HG03280 (cell line): Measurements from ENCODE around the gene PPP1R1C.

ENCODE experiments used
- ATAC-seq: cut with Tn5 transposase; IDR thresholded peaks from one replicate; pipeline ENCODE4 v1.9.1; 2021; ENCODE audit warnings: mild to moderate bottlenecking, moderate library complexity; ENCODE audit not compliant: unreplicated experiment

PPP1R1C gene

DNA sequence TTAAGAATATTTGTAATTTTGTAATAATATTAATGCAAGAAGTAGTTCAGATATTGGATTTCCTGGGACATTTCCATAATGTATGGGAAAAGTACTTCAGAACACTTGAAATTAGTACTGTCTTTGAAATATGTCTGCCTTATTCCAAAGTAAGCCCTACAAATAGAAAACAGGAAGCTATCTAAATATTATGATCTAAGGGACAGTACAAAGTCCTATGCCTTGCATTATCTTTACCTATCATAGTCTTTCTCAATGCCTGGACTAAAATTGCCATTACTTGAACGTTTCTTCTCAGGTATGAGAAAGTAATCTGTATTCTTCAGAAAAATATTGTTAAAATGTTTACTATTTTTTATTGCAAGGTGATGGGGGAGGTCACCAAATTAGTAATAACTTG, 113.0 kb downstream of the PPP1R1C start:
- ATAC-seq: no peak

DNA sequence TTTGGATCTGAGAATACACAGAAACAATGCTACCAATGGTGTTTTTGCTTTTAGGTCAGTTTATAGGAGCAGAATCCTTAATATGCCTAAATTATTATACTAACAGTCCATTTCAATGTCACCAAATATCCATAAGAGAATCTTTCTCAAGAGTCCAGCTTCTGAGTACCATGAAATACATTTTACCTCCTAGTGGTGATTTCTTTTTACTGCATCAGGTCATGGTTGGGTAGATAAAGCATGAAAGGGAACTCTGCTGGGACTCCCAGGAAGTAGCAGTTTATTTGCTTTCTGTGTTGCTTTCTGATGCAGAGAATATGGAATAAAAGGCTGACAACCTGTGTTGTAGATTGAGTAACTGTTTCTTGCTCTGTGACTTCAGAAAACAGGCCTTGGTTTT, 115.6 kb downstream of the PPP1R1C start:
- peak; percentile 77 for ATAC-seq

DNA sequence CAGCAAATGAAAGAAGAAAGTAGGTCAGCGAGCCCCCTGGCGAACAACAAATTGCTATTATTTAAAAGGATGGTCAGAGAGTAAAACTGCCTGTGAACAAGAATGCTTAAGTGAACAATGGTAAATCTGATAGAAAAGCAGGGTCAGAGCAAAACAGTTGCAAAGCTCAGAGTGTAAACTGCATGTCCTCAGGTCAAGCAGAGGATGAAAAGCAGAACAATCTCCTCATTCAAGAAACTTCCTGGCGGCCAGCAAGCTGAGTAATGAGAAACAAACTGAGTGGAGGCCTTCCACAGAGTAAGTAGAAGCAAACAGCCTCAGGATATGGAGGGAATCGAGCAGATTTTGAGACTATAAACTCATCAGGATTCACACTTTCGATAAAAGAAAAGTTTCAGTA, 117.9 kb downstream of the PPP1R1C start:
- ATAC-seq: no peak

DNA sequence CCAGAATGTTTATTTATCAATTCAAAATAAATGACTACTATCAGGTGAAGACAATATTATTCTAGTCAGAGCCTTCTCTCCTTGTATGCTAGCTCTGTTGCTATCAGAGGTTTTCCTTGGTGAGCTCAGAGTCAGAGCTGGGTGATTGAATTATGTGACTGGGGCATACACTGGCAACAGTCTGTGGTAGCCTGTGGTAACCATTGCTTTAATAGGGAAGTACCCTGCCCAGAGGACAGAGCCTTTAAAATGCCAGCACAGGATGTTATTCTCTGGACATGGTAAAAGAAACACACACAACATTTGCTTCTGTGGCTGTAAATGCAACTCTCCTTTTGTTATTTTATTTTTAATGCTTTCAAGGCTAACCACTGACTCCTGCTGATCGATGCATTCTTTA, 124.7 kb downstream of the PPP1R1C start:
- ATAC-seq: no peak

DNA sequence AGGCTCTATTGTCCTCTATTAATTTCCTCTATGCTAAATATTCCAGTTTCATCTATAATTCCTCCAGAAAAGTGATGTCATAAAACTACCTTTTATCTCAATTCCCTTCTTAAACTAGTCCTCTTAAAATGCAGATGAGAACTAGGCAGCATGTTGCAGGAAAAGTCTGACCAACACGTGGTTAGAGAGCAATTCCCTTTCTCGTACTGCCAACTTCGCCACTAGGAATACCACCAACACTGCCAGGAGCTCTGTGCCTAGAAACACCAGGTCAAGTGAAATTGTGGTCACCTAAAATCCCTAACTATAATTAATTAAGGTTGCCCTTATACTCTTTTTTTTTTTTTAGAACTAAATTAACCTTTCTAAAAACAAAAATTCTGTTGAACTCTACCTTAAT, 127.7 kb downstream of the PPP1R1C start:
- no peak for ATAC-seq

DNA sequence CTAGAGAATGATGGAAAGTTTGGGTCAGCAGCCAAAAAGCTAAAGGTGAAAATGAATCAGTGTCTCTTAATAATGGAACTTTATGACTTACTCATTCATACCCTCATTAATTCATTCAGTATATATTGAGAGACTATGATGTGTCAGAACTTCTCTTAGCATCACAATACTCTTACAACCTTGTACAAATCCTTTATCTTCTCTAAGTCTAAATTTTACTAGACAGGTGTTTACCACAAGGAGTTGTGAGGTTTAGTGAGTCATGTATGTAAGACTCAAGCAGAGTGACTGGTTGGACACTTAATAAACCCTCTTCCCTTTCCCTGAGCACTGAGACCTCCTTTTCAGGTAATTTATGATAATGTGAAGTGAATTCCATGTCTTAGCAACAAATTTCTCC, 129.6 kb downstream of the PPP1R1C start:
- ATAC-seq: no peak

DNA sequence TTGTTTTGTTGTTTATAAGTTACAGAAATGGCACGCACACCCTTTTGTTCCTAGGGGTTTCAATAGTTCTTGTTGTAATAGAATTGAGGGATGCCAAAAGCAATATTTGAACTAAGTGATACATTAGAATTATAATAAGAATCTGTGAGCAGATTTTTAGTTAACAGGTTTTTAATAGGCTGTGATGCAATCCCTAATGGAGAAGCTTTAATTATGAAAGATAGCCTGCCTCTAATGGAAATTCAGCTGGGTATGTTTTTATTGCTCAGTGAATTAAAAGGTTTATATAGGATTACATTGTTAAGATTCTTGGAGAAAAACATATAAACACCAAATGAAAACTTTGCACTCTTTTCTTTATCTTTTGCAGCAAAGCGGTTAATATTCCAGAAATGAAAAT, 131.1 kb downstream of the PPP1R1C start:
- ATAC-seq: no peak

DNA sequence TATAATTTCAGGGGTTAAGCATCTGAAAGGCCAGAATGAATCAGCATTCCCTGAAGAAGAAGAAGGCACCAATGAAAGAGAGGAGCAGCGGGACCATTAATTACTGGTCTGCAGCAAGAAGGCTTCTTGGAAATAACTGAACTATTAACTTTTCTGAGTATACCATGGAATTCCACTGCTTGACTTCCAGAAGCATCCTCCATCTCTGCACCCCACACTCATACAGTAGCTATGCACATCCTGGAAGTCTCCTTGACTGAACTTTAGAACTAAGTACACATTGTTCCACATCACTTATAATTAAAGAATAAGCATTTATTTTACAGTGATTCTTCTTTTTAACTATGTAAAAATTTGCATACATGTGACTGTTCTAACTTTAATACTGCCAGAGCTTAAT, 131.5 kb downstream of the PPP1R1C start:
- no peak for ATAC-seq

DNA sequence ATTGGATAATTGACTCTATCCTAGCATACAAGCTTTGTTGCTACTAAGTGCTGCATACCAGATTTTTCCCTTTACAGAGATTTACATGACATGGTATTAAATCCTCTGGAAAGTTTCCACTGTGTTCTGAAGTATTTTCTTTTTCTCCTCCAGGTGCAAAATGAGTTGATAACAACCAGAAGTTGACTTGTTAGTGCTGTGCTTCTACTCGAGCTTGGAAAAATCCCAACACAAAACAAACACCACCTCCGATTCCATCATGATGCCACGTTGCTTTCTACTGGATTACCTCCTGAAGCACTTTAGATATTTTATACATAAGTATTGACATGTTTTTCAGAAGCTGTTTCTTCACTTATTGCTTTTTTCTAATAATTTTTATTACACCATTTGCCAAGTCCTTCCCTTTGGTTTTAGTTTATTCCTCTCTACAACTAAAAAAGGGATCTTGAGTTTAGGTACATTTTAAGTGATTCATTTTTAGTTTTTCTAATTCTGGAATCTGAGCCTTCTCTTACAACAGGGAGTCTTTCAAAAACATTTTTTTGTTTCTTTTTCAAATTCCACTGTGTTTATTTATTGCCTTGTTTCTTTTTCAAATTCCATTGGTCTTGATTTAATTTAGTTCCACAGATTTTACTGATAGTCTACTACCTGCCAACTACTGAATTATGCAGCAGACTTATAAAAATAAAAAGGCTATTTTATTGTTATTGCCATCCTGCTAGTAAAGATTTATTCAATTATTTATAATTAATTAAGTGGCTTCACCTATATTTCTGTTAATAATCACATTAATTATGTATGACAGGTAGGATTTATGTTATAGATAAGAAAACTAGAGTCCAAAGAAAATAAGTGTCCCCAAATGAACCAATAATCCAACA, 143.4 kb downstream of the PPP1R1C start:
- ATAC-seq: no peak

DNA sequence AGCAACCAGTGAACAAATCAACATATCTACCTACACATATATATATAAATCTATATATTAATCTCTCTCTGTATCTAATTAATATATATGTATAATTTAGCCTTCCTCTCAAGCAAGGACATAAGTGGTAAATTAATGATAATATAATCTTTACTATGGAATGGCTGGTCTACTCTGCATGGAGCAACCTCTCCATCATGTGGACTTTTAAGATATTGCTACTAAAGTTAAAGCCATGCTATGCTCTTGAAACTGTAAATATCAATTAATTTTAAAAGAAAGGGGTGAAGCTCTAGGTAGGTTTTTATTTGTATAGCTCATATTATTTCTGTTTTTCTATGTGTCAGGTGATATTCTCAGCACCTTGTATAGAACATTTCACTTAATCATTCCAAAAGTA, 147.0 kb downstream of the PPP1R1C start:
- no peak for ATAC-seq

DNA sequence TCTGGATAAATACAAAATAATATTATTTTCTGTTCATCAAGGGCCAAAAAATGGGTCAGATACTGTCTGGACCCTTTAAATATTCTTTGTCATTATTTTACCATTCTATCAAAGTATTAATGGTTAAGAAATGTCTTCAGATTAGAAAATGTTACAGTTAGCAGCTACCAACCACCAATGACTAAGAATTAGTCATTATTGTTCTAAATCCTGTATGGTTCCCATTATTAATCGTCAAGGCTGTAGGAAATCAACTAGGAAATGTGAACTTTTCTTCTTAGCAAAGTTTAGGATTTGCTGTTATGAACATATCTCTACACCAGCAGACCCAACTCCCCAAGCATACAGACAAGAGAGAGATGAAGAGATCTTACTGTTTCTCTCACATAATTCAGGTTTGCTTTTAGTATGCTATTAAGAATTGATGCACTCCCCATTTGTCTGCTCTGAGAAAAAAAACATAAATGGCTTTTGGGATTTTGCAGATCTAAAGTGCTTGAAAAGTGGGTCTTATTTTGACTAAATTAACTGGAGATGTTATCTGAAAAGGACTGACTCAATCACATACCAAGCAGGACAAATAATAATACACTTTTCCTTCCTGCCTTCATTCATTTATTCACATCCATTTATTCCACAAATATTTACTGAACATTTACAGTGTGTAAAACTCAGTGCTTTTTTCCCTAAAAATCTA, 147.7 kb downstream of the PPP1R1C start:
- no peak for ATAC-seq

DNA sequence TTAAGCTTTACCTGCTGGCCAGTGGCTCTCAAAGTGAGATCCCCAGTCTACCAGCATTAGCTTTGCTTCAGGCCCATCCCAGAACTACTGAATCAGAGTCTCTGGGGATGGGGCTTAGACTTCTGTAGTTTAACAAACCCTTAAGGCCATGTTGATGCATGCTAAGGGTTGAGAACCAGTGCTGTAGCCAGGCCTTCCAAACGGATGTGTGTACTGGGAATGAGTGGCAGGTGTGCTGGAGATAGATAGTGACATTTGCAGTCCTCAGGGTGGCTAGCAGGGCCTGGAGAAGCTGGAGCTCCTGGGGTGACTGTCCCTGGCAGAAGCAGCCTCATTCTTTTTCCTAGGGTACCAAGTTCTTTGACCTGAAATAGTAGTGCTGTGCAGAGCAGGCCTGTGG, 148.5 kb downstream of the PPP1R1C start:
- no peak for ATAC-seq

DNA sequence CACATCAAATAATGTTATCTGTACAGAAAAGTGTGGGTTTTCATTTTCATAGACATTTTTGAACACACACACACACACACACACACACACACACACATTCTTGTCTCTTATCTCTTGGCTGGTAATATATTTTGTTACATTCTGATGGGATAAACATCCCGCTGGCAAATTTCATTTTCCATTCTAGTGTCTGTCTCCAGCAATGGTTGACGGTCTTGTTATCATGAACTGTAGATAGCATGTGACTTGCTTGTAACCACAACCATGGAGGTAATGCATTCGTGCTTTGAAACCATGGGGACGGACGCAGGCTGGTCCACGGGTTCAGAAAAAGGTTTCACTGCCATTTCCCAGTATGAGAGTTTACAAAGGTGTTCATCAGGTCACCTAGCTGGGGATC, 156.4 kb downstream of the PPP1R1C start:
- no peak for ATAC-seq

DNA sequence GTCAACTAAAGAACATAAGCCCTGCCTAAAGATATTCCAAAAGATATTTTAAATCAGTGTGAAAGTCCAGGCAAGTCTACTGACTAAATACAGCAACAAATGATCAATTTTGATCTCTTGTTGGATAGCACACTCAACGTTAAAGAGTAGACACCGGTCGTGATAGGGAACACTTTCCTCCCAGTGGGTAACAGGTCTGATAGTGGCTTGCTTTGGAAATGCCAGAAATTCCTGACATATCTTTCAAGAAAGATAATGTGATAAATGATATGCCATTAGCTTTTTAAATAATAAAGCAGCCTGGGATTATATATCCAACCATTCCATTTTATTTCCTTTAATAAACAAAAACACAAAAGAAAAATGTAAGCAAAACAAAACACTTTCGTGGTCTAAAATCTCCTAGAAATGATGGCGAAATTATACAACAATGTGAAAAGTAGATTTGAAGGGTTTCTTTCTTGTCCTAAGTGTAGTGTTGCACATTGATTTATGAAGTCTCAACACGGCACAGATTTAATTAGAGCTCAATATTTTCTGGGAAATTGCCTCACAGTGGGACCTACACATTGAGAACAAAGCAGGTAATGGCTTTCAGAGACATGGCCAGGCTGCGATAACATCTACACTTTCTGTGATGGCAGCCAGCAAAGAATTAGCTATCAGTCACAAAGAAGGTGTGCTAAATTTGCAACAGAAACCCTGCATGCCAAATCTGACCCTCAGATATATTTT, 158.6 kb downstream of the PPP1R1C start:
- ATAC-seq: no peak

DNA sequence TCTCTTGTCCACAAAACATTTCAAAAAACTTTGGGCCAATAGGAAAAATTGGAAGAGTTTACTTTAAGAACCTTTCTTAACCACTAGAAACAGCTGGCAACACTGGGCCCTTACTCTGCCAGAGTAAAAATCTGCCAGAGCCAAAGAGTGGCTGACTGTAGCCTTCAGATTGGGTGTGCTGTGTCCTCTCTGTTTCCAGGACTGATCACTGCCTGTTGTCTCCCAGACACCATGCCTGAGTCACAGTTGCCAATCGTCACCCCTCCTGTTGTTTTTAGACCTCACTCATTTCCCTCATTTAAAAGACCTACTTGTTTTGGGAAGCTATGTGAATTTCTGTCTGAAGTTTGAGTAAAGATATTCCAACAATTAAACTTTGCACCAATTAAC, 159.1 kb downstream of the PPP1R1C start:
- no peak for ATAC-seq

DNA sequence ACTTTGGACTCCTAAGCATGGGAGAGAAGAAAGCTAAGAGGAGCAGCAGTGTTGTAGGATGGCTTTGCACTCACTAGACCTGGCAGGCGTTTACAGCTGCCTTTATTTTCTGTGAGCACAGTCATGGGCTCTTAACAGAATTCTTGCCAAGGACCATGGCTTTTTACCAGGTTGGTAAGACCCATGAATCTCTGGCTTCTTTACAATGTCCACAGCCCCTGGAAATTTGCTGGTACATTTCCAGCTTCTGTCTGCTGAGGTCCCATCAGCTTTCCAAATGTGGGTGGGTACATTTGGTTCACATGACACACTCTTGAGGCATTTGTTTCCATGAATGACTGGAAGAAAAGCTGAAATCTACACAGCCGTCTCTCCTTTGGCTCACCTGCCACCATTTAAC, 162.7 kb downstream of the PPP1R1C start:
- no peak for ATAC-seq

DNA sequence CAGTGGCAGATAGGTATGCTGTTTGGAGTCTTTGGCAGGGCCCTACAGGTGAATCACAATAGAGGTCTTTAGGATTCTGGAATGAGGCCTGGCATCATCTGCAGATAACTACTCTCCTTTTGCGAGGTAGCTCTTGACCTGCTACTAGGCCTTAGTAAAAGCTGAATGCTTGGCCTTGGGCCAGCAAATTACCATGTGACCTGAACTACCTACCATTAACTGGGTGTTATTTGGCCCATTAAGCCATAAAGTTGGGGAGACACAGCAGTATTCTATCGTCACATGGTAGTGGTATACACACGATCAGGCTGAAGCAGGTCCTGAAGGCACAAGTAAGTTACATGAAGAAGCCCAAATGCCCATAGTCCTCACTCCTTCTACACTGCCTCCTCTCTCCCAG, 178.2 kb downstream of the PPP1R1C start:
- ATAC-seq: no peak

DNA sequence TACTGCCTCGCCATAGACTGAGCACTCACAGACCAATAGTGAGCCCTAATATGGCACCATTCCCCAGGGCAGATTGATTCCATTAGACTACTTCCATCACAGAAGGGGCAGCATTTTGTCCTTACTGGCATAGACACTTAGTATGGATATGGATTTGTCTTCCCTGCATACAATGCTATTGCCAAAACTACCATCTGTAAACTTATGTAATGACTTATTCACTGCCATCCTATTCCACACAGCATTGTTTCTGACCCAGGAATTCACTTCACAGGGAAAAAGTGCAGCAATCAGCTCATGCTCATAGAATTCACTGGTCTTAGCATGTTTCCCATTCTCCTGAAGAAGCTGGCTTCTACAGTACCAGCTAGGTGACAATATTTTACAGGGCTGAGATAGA, 179.0 kb downstream of the PPP1R1C start:
- ATAC-seq: no peak

DNA sequence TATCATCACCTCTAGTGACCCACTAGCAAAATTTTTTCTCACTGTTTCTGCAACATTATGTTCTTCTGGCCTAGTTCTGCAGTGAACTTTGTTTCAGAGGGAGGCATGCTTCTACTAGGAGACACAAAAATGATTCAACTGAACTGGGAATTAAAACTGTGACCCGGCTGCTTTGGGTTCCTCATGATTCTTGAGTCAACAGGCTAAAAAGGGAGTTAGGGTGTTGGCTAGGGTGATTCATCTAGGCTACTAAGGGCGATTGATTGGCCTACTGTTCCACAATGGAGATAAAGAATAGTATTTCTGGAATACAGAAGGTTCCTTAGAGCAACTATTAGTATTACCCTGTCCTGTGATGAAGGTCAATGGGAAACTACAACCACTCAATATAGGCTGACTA, 179.5 kb downstream of the PPP1R1C start:
- ATAC-seq: no peak

DNA sequence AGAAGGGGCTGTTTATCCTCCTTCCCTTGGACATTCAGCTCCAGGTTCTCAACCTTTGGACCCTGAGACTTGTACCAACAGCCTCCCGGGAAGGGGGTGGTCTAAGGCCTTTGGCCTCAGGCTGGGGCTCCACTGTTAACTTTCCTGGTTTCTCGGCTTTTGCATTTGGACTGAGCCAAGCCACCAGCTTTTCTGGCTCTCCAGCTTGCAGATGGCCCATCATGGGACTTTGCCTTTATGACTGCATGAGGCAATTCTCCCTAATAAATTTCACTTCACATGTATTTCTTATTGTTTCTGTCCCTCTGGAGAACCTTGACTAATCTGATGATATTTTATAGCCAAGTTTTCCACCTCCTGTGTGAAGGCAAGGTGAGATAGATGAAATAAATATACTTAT, 180.8 kb downstream of the PPP1R1C start:
- ATAC-seq: no peak

DNA sequence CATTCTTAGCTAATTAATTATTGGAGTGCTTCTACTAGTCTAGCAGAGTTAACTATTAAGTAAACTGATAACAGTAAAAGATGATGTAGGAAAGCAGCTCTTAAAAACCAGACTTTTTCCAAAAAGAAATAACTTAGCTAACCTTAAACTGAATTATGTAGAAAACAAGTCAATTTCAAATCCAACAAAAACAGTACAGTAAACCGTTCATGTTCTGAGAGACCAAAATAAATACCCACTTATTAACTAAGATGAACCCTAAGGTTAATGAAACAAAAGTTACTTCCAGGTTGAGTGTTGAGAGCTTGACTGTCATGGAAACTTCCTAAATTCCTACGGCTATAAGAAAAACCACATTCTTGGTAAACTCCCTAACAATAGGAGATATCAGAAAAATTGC, 181.2 kb downstream of the PPP1R1C start:
- no peak for ATAC-seq
